Posterior cingulate gyrus (tissue), 11 donors: ENCODE data around the gene PIEZO1.

Source experiments
- DNase-seq, 10 donors: peaks; one replicate each; pipeline versions ENCODE4 v3.0.0 to v3.0.0-alpha.2; 2020 to 2021; ENCODE audit warnings: mixed read lengths in 3 of 10
- intact Hi-C: fragments of 100-400 bp; cut with DNase I; formaldehyde crosslinking; loops from one replicate; pipeline ENCODE4 v1.15.1; 2023

PIEZO1 gene

GRCh38 chr16:88755745-88756443, 29.1 kb downstream of the PIEZO1 start:
- intact Hi-C loops = no loop called here
- DNase-seq = no peak

GRCh38 chr16:88754912-88755744, 29.9 kb downstream of the PIEZO1 start:
- peak in 3 of 10 donors; percentile 42 to 90 (median 45) for DNase-seq
- intact Hi-C loops = no loop called here

- intact Hi-C loops = no loop called here
- DNase-seq = no peak
Measured at GRCh38 chr16:88754109-88754911, 30.7 kb downstream of the PIEZO1 start.

- intact Hi-C loops = no loop called here
- no peak for DNase-seq
Measured at GRCh38 chr16:88753602-88754001, 31.4 kb downstream of the PIEZO1 start.

GRCh38 chr16:88753191-88753590, 31.8 kb downstream of the PIEZO1 start:
- intact Hi-C loops = no loop called here
- DNase-seq = no peak

- DNase-seq = no peak
- intact Hi-C loops = no loop called here
Measured at GRCh38 chr16:88752386-88753002, 32.5 kb downstream of the PIEZO1 start.

GRCh38 chr16:88750854-88751253, 34.2 kb downstream of the PIEZO1 start:
- intact Hi-C loops = no loop called here
- DNase-seq = no peak

- intact Hi-C loops = no loop called here
Measured at GRCh38 chr16:88749358-88749757, 35.7 kb downstream of the PIEZO1 start.

GRCh38 chr16:88748364-88748763, 36.7 kb downstream of the PIEZO1 start:
- intact Hi-C loops = no loop called here

More at GRCh38 chr16:88749358-88749757, 35.7 kb downstream of the PIEZO1 start:
- no peak for DNase-seq

GRCh38 chr16:88747588-88748301, 37.3 kb downstream of the PIEZO1 start:
- no peak for DNase-seq
- intact Hi-C loops = no loop called here

More at GRCh38 chr16:88748364-88748763, 36.7 kb downstream of the PIEZO1 start:
- DNase-seq = no peak

- intact Hi-C loops = no loop called here
- DNase-seq = no peak
Measured at GRCh38 chr16:88746506-88746905, 38.5 kb downstream of the PIEZO1 start.

- intact Hi-C loops = no loop called here
Measured at GRCh38 chr16:88744577-88745521, 40.2 kb downstream of the PIEZO1 start.

GRCh38 chr16:88743693-88744576, 41.1 kb downstream of the PIEZO1 start:
- intact Hi-C loops = no loop called here
- peak in 9 of 10 donors; percentile 48 to 95 (median 79) for DNase-seq

More at GRCh38 chr16:88744577-88745521, 40.2 kb downstream of the PIEZO1 start:
- DNase-seq = no peak

- intact Hi-C loops = no loop called here
- no peak for DNase-seq
Measured at GRCh38 chr16:88742896-88743605, 42.0 kb downstream of the PIEZO1 start.

GRCh38 chr16:88741368-88741767, 43.7 kb downstream of the PIEZO1 start:
- no peak for DNase-seq
- intact Hi-C loops = no loop called here

- no peak for DNase-seq
- intact Hi-C loops = no loop called here
Measured at GRCh38 chr16:88740727-88741055, 44.3 kb downstream of the PIEZO1 start.
